ENCODE results near the gene MARK2.

The MARK2 gene

GRCh38 chr11:63845911-63846310 lies 7.0 kb downstream of the MARK2 start:
- no peak overlapping the region for H3K4me3 ChIP-seq (ENCODE audit: low read depth, low read length)
- TF ChIP-seq, protein P1, sequence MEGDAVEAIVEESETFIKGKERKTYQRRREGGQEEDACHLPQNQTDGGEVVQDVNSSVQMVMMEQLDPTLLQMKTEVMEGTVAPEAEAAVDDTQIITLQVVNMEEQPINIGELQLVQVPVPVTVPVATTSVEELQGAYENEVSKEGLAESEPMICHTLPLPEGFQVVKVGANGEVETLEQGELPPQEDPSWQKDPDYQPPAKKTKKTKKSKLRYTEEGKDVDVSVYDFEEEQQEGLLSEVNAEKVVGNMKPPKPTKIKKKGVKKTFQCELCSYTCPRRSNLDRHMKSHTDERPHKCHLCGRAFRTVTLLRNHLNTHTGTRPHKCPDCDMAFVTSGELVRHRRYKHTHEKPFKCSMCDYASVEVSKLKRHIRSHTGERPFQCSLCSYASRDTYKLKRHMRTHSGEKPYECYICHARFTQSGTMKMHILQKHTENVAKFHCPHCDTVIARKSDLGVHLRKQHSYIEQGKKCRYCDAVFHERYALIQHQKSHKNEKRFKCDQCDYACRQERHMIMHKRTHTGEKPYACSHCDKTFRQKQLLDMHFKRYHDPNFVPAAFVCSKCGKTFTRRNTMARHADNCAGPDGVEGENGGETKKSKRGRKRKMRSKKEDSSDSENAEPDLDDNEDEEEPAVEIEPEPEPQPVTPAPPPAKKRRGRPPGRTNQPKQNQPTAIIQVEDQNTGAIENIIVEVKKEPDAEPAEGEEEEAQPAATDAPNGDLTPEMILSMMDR (IDR thresholded peaks at IDR 0.05; ENCODE audit: low read depth, low read length), result no peak

GRCh38 chr11:63846897-63847296 lies 8.0 kb downstream of the MARK2 start:
- H3K4me3 ChIP-seq (ENCODE audit: low read depth, low read length), result no peak overlapping the region
- TF ChIP-seq, protein P1 (IDR thresholded peaks at IDR 0.05; ENCODE audit: low read depth, low read length), result no peak

- H3K4me3 ChIP-seq (ENCODE audit: low read depth, low read length), result no peak overlapping the region
- TF ChIP-seq, protein P1 (IDR thresholded peaks at IDR 0.05; ENCODE audit: low read depth, low read length), result no peak
These were observed 8.5 kb downstream of the MARK2 start for GRCh38 chr11:63847363-63847762.

- TF ChIP-seq, protein P1 (IDR thresholded peaks at IDR 0.05; ENCODE audit: low read depth, low read length), result no peak
- no peak overlapping the region for H3K4me3 ChIP-seq (ENCODE audit: low read depth, low read length)
These were observed 10.8 kb downstream of the MARK2 start for GRCh38 chr11:63849691-63850090.

GRCh38 chr11:63850920-63851319 lies 12.0 kb downstream of the MARK2 start:
- no peak overlapping the region for H3K4me3 ChIP-seq (ENCODE audit: low read depth, low read length)
- TF ChIP-seq, protein P1 (IDR thresholded peaks at IDR 0.05; ENCODE audit: low read depth, low read length), result no peak

GRCh38 chr11:63851364-63851763 lies 12.5 kb downstream of the MARK2 start:
- TF ChIP-seq, protein P1 (IDR thresholded peaks at IDR 0.05; ENCODE audit: low read depth, low read length), result no peak
- no peak overlapping the region for H3K4me3 ChIP-seq (ENCODE audit: low read depth, low read length)

DNA sequence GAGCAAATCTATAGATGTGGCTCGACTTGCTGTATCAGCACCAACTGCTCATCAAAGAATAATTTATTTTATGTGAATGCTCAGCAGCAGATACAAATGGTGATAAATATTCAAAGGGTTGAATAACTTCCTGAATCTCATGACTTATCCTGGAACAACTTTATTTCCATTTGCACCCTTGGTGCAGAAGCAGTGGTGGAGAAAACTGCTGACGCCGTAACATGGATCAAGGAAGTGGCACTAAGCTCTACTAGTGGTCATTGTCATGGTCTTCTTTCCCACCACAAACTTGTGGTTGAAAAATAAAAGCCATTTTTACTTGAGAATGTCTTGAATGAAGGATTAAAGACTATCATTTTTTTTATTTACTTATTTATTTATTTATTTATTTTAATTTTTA lies 14.6 kb downstream of the MARK2 start:
- TF ChIP-seq, protein P1 (IDR thresholded peaks at IDR 0.05; ENCODE audit: low read depth, low read length), result no peak
- H3K4me3 ChIP-seq (ENCODE audit: low read depth, low read length), result no peak overlapping the region
